A549 treated with dexamethasone at 1 μM for 4 hours (cell line): ENCODE measurements around the gene CCDC93. TPM values are rescaled to one million over a fixed set of nuclear protein-coding genes. Genes with fewer than 3 reads are reported as not detected.

ENCODE experiments used
- total RNA-seq: library from RNA; stranded (reverse); fragments of 200-300 nt; extraction: Qiagen RNA extraction; gene quantifications from 5 replicates; pipeline ENCODE4 v1.2.3, GENCODE V29; 2022

The CCDC93 gene, protein sequence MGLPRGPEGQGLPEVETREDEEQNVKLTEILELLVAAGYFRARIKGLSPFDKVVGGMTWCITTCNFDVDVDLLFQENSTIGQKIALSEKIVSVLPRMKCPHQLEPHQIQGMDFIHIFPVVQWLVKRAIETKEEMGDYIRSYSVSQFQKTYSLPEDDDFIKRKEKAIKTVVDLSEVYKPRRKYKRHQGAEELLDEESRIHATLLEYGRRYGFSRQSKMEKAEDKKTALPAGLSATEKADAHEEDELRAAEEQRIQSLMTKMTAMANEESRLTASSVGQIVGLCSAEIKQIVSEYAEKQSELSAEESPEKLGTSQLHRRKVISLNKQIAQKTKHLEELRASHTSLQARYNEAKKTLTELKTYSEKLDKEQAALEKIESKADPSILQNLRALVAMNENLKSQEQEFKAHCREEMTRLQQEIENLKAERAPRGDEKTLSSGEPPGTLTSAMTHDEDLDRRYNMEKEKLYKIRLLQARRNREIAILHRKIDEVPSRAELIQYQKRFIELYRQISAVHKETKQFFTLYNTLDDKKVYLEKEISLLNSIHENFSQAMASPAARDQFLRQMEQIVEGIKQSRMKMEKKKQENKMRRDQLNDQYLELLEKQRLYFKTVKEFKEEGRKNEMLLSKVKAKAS
- 10.7 to 16.4 TPM (median 13.3 TPM) in 5 replicates for total RNA-seq

DNA sequence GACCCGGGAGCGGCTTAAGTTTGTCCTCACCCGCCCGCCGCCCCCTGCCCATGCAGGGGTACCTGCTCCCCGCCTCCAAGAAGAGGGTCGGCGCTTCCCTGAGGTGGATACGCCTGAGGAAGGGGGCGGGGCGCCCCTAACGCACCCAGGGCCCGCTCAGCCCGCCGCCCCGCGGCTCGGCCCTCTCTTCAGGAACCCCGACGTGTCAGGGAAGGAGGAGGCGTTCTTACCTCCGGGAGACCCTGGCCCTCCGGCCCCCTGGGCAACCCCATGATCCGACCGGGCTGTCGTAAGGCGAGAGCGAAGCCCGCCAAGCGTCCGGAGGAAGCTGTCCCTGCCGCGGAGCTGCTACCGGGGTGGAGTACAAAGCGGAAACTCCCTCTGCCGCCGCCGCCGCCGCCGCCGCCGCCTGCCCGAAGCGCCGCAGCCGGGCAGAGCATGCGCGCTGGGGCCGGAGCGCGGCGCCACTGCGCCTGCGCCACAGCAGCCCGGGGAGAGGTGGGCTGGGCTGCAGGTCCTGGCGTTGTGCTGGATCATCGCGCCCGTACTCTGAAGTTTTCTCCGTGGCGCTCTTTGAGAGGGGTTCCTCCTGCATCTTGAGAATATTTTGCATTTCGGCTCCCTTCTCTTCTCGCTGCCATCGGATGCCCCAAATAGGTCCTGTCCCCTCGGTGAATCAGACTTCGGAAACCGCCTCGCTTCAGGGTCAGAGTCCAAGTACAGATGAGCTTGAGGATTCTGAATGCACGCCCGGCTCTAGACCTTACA, at the start of gene CCDC93:
CCDC93 (minus strand) TSS at position 347 of the 768 bp plus-strand sequence; CDS start at position 272, 75 bp downstream.

Other genes starting within 250 kb of the CCDC93 start
- 65.1 to 80.3 TPM (median 71.1 TPM) in 5 replicates for gene DDX18, start 199.4 kb downstream of the CCDC93 start, total RNA-seq
- 9.4 to 12.5 TPM (median 11.6 TPM) in 5 replicates for gene INSIG2, start 74.4 kb upstream of the CCDC93 start, total RNA-seq